Measurements from ENCODE around the gene MRPS27.

Gene MRPS27

DNA sequence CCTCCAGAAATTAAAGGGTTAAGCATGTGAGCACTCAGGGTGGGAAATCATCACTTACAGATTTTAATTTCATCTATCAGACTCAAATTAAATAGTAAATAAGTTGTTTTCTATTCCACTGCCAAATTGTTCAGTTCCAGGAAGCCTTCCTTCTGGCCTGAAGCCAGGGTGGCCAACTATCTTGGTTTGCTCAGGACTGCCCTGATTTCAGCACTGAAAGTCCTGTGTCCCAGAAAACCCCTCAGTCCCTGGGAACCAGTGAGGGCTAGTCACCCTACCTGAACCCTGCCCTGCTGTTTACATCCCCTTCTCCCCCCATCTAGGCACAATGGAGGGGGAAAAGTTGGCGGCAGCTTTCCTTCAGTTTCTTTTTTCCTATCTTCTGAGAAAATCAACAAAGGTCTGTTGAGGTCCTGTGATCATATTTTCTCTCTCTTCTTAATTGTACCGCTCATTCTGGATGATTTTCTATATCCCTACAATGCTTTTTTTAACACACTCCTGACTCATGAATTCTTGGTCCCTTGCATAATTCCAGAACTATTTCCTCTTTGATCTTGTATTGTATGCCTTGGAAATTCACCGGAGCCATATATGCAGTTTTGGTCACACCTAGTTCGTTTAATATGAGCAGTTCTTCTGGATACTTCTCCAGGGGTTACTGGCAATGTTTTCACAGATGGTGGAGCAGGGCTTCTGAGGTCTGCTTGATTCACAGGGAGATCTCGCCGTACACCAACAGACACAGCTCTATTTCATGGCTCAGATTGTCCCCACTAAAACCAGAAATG, 109.0 kb downstream of the MRPS27 start:
- H3K27ac ChIP-seq = no peak overlapping the region; the same call in 1 of the 2 replicates
- TF ChIP-seq, protein P1, sequence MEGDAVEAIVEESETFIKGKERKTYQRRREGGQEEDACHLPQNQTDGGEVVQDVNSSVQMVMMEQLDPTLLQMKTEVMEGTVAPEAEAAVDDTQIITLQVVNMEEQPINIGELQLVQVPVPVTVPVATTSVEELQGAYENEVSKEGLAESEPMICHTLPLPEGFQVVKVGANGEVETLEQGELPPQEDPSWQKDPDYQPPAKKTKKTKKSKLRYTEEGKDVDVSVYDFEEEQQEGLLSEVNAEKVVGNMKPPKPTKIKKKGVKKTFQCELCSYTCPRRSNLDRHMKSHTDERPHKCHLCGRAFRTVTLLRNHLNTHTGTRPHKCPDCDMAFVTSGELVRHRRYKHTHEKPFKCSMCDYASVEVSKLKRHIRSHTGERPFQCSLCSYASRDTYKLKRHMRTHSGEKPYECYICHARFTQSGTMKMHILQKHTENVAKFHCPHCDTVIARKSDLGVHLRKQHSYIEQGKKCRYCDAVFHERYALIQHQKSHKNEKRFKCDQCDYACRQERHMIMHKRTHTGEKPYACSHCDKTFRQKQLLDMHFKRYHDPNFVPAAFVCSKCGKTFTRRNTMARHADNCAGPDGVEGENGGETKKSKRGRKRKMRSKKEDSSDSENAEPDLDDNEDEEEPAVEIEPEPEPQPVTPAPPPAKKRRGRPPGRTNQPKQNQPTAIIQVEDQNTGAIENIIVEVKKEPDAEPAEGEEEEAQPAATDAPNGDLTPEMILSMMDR (IDR thresholded peaks at IDR 0.05) = no peak
- no peak for TF ChIP-seq ZFX (IDR thresholded peaks at IDR 0.05; ENCODE audit: borderline replicate concordance)

GRCh38 chr5:72209147-72210115, 110.6 kb downstream of the MRPS27 start:
- no peak for TF ChIP-seq ZFX (IDR thresholded peaks at IDR 0.05; ENCODE audit: borderline replicate concordance)
- TF ChIP-seq, protein P1 (IDR thresholded peaks at IDR 0.05) = no peak
- H3K27ac ChIP-seq = no peak overlapping the region

GRCh38 chr5:72208324-72208926, 111.6 kb downstream of the MRPS27 start:
- TF ChIP-seq, protein P1 (IDR thresholded peaks at IDR 0.05) = no peak
- no peak for TF ChIP-seq ZFX (IDR thresholded peaks at IDR 0.05; ENCODE audit: borderline replicate concordance)

DNA sequence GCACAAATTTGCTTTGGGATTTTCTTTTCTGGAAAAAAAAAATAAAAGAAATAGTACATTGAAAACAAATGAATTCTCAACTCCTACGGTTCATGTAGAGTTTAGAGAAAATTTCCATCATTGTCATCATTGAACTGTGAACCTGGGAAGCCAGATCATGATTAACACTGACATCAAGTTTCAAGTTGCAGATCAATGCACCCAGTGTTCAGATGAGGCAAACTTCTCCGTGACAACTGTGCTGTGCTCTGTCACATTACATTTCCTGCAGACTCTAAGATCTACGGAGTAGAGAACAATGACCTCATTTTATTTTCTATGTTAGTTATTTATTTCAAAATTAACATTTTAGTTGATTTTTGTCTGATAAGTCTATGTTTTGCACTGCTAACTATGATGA, 113.0 kb downstream of the MRPS27 start:
- TF ChIP-seq, protein P1 (IDR thresholded peaks at IDR 0.05) = no peak
- no peak for TF ChIP-seq ZFX (IDR thresholded peaks at IDR 0.05; ENCODE audit: borderline replicate concordance)
- H3K27ac ChIP-seq = no peak overlapping the region

More at GRCh38 chr5:72208324-72208926, 111.6 kb downstream of the MRPS27 start:
- H3K27ac ChIP-seq = no peak overlapping the region

DNA sequence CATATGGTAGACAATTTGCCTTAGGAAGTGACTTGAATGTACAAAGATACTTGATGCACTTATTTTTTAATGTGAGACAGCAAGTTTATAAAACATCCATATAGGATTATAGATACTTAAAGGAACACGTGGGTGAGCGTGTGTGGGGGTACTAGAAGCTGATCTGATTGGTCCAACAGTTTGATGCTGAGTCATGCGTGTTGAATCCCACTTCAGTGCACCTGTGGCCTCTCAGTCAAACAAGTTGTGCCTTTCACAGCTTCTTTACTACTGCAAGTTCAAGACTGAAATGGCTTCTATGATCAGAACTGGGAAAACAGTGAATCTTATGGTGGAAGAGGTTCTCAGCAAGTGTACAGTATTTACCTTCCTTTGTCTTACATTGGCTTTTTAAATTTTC, 113.9 kb downstream of the MRPS27 start:
- TF ChIP-seq, protein P1 (IDR thresholded peaks at IDR 0.05) = no peak
- TF ChIP-seq ZFX (IDR thresholded peaks at IDR 0.05; ENCODE audit: borderline replicate concordance) = no peak
- H3K27ac ChIP-seq = no peak overlapping the region

DNA sequence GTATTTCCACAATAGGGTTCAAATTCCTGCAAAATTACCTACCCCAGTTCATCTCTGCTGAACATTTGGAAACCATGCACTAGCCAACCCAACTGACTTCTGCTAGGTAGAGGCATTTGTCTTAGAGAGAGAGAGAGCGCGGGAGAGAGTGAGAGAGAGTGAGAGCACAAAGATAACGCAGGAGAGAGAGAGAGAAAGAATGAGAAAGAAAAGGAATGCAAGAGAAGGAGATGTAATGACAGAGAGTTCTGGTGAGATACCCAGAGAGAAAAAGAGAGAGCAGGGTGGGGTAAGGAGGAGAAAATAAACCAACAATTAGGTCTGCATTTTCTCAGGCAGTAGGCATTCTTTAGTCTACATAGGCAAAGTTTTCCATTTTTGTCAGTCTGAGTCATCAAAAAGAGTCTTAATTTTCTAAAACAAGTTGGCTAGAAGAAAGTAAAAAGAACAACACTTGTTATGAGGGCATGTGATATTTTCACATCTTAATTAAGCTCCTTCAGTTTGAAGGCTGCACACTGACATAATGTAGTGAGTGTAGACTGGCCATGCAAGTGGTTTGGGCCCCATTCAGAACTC, 114.5 kb downstream of the MRPS27 start:
- H3K27ac ChIP-seq = no peak overlapping the region
- TF ChIP-seq, protein P1 (IDR thresholded peaks at IDR 0.05) = no peak
- no peak for TF ChIP-seq ZFX (IDR thresholded peaks at IDR 0.05; ENCODE audit: borderline replicate concordance)

Data from 22Rv1 (cell line).